ENCODE results near the gene GP1BA.
A peak's percentile ranks its signal among the peaks of the same experiment; 100 is the strongest.

GP1BA gene

DNA sequence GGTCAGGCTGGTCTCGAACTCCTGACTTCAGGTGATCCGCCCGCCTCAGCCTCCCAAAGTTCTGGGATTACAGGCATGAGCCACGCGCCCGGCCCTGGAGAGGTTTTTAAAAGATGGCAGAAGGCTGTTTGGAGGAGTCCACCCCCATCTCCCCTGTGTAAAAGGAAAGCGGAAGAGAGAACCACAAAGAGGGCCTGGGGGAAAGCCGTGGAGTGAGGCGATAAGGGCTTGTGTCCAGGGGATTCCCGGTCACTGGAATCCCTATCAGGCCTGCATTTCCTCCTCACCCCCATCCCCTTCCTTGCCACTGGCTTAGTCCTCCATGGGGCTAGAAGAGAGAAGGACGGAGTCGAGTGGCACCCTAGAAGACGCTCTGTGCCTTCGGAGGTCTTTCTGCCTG lies at the start of gene GP1BA:
GP1BA (plus strand) TSS at position 315 of the 400 bp plus-strand sequence. CDS start 328 bp downstream, outside the sequence.
- DNase-seq (ENCODE audit: low spot score), result no peak

DNA sequence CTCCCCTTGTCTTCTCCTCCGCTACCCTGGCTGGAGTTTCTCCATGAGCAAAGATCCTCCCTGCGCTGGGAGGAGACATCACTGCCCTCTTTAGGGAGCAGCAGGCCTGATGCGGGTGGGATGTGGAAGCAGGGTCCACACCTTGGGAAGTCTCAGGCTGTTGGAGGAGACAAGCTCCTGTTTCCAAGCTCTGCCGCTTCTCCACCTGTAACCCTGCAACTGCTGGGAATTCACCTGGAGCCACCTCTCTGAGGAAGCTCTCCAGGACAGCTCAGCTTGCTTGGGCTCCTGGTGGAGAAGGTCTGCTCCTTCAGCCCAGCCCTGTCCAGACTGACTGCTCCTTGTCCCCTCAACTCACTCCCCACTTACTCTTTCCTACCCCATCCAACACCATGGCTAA lies 47.6 kb upstream of the GP1BA start:
- DNase-seq (ENCODE audit: low spot score), result no peak

DNA sequence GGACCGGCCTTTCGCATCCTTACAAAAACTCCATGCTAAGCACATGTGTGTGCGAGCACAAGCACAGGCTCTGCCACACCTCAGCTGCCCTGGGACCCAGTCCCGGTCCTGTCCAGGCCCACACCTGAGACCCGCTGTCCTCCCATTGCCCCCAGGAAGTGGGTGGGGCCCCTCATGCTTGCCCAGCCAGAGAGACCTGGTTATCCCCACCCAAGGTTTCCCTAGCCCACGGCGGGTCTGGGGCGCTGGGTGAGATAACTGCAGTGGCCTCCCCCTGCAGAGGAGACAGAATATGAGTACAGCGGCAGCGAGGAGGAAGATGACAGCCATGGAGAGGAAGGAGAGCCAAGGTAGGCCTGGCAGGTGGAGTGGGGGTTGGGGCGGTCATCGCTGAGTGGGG lies 45.2 kb upstream of the GP1BA start:
- DNase-seq (ENCODE audit: low spot score), result no peak

DNA sequence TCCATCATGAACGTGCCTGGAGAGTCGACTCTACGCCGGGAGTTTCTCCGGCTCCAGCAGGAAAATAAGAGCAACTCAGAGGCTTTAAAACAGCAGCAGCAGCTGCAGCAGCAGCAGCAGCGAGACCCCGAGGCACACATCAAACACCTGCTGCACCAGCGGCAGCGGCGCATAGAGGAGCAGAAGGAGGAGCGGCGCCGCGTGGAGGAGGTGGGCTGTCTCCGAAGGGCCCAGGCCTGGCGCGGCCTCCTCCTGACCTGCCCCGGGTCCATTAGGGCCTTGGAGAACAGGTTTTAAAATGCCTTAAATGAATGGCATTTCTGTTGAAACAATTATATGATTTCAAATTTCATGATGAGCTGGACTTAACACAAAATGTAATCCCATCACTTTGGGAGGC lies 44.5 kb upstream of the GP1BA start:
- no peak for DNase-seq (ENCODE audit: low spot score)

DNA sequence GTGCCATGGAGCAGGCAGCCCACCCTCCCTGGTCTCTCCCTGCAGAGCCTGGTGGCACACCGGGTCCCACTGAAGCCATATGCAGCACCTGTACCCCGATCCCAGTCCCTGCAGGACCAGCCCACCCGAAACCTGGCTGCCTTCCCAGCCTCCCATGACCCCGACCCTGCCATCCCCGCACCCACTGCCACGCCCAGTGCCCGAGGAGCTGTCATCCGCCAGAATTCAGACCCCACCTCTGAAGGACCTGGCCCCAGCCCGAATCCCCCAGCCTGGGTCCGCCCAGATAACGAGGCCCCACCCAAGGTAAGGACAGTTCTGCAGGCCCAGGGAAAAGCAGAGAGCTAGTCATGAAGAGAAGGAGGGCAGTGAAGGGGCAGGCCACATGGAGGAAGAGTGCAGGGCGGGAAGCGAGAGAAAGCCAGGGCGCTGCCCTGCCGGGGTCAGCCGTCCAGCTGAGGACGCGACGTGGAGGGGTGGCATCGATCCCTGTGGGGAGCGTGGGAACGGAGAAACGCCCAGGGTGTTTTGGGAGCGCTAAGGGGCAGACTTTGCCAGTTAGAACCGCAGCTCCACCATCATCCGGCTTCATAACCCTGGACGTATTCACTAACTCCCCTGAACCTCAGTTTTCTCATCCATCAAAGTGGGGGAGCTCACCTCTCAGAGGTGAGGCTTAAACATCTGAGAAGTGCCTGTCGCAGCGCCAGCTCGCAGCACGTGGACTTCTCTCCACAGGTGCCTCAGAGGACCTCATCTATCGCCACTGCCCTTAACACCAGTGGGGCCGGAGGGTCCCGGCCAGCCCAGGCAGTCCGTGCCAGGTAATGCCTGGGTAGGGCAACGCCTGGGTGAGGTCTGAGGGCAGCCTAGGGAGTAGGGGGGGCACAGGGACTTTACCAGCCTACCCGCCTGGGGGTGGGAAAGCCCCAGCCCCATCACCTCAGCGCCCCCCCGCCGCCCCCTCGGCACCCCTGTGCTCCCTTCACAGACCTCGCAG lies 40.4 kb upstream of the GP1BA start:
- no peak for DNase-seq (ENCODE audit: low spot score)

DNA sequence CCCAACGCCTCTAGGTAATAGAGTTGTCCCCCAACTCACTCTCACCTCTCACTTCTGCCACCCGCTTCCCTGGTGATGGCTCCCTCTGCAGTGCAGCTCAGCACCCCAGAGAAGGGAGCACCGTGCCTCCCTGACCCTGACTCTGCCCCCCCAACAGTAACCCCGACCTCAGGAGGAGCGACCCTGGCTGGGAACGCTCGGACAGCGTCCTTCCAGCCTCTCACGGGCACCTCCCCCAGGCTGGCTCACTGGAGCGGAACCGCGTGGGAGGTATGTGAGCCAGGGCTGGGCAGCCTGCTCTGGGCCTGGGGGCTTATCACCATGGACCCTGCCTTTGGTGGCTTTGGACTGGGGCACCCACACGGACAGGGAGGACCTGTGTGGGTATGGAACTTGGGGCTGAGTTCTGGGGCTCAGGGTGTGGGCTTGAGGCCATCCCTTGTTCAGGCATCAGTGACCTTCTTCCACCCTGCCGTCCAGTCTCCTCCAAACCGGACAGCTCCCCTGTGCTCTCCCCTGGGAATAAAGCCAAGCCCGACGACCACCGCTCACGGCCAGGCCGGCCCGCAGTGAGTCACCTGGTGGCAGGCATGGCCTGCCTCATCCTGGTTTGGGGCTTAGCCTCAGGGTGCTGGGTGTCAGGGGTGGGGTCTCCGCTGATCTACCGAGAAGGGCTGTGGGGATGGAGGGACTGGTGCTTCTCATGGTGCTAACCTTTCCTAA lies 39.4 kb upstream of the GP1BA start:
- DNase-seq (ENCODE audit: low spot score), result no peak

DNA sequence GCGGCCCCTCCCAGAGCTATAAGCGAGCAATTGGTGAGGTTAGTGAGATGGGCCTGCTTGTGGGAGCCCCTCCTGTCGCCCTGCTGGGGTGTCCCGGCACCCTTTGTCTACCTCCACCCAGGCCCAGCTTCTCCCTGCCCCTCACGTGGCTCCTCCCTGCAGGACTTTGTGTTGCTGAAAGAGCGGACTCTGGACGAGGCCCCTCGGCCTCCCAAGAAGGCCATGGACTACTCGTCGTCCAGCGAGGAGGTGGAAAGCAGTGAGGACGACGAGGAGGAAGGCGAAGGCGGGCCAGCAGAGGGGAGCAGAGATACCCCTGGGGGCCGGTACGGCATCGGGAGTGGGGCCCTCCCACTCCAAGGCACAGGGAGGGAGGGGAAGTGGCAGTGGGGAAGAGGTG lies 38.8 kb upstream of the GP1BA start:
- DNase-seq (ENCODE audit: low spot score), result no peak

DNA sequence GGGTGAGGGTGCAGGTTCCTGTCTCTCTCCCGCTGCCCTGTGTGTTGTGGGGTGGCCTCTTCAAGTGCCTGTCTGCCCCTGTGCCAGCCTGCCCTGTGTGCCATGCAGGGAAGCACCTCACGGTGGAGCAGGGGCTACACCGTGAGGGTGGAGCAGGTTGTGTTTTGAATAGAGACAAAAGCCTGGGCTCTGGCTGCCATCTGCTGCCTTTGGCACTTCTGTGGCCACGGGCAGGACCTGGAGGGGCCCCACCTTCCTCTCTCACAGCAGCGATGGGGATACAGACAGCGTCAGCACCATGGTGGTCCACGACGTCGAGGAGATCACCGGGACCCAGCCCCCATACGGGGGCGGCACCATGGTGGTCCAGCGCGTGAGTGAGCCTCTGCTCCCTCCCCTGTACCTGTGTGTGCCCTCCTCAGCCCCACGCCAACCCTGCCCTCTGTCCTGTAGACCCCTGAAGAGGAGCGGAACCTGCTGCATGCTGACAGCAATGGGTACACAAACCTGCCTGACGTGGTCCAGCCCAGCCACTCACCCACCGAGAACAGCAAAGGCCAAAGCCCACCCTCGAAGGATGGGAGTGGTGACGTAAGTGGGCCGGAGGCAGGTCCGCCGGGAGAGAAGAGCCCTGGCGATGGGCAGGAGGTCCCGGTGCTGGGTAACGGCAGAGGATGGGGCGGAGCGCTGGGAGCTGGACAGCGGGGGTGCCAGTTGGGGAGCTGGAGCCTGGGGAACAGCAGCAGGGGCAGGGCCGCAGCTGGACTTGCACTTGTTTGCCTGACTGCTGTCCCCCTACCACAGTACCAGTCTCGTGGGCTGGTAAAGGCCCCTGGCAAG lies 38.1 kb upstream of the GP1BA start:
- DNase-seq (ENCODE audit: low spot score), result no peak

DNA sequence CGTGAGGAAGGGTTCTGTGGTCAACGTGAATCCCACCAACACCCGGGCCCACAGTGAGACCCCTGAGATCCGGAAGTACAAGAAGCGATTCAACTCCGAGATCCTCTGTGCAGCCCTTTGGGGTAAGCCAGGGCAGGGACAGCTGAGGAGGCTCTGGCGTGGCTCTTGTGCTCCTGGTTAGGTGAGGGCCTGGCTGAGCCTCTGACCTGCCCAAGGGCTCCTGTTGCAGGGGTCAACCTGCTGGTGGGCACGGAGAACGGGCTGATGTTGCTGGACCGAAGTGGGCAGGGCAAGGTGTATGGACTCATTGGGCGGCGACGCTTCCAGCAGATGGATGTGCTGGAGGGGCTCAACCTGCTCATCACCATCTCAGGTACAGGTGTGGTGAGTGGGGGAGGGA lies 37.0 kb upstream of the GP1BA start:
- no peak for DNase-seq (ENCODE audit: low spot score)

DNA sequence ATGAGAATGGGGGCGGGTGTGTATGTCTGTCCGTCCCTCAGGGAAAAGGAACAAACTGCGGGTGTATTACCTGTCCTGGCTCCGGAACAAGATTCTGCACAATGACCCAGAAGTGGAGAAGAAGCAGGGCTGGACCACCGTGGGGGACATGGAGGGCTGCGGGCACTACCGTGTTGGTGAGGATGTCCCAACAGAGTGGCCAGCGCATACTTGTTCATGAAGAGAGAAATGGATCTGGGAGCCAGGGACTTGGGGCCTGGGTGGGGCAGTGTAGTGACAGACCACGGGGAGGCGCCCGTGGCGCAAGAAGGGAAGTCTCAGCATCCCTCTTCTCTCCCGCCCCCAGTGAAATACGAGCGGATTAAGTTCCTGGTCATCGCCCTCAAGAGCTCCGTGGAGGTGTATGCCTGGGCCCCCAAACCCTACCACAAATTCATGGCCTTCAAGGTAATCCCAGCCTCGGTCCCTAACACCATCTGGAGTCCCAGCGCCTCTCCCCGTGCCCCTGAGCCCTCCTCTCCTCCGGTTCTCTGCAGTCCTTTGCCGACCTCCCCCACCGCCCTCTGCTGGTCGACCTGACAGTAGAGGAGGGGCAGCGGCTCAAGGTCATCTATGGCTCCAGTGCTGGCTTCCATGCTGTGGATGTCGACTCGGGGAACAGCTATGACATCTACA lies 36.3 kb upstream of the GP1BA start:
- no peak for DNase-seq (ENCODE audit: low spot score)

DNA sequence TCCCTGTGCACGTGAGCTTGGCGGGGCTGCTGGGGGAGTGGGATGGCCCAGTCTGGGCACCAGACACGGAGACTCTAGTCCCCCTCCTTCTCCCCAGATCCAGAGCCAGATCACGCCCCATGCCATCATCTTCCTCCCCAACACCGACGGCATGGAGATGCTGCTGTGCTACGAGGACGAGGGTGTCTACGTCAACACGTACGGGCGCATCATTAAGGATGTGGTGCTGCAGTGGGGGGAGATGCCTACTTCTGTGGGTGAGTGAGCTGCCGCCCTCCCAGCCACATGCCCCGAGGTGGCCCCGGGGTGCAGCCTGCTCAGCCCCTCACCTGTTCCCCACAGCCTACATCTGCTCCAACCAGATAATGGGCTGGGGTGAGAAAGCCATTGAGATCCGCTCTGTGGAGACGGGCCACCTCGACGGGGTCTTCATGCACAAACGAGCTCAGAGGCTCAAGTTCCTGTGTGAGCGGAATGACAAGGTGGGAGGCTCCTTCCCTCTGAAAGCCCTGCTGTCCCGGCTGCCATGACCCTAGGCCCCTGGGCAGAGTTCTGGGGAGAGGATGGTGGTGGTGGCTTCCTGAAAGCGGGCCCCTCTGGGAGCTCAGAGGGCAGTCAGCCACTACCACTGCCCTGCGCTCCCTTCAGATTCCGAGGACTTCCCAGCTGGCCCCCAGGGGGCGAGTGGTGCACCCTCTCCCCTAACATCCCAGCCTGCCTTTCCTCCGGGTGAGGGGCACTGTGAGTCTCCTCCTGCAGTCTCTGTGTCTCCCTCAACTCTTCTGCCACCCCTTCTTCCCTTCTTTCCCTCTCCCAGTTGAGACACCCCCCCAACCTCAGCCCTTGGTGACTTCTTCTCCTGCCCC lies 35.5 kb upstream of the GP1BA start:
- no peak for DNase-seq (ENCODE audit: low spot score)

DNA sequence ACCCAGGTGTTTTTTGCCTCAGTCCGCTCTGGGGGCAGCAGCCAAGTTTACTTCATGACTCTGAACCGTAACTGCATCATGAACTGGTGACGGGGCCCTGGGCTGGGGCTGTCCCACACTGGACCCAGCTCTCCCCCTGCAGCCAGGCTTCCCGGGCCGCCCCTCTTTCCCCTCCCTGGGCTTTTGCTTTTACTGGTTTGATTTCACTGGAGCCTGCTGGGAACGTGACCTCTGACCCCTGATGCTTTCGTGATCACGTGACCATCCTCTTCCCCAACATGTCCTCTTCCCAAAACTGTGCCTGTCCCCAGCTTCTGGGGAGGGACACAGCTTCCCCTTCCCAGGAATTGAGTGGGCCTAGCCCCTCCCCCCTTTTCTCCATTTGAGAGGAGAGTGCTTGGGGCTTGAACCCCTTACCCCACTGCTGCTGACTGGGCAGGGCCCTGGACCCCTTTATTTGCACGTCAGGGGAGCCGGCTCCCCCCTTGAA lies 34.8 kb upstream of the GP1BA start:
- DNase-seq (ENCODE audit: low spot score), result no peak

DNA sequence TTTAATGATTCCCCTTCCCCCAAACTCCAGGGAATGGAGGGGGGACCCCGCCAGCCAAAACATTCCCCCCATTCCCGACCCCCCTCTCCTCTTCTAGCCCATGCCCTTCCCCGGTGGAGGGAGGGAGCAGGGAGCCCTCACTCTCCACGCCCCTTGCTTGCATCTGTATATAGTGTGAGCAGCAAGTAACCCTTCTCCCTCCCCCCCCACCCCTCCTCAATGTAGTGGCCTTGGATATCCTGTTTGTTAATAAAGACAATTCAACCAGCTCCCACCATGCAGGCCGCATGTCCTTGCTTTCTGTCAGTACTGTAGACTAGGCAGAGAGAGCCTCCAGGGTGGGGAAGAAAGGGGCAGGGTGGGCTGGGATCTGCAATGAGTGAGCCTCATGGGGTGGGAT lies 34.3 kb upstream of the GP1BA start:
- no peak for DNase-seq (ENCODE audit: low spot score)

DNA sequence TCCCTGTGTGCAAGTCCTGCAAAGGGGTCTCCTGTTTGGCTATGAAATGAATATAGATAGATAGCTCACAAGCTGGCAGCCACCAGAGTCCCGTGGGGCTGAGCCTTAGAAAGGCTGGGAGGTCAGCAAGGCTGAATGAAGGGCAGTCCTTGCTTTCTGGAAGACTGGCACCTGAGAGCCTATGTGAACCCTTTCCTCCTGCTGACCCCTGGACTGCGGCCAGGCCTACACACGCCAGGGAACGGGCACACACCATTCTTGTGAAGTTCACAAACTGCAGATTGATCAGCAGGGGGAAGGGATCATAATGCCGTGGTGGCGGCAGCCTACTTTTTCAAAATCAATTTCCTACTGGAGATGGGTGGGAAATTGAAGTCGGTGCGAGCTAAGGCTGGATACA lies 33.7 kb upstream of the GP1BA start:
- no peak for DNase-seq (ENCODE audit: low spot score)

DNA sequence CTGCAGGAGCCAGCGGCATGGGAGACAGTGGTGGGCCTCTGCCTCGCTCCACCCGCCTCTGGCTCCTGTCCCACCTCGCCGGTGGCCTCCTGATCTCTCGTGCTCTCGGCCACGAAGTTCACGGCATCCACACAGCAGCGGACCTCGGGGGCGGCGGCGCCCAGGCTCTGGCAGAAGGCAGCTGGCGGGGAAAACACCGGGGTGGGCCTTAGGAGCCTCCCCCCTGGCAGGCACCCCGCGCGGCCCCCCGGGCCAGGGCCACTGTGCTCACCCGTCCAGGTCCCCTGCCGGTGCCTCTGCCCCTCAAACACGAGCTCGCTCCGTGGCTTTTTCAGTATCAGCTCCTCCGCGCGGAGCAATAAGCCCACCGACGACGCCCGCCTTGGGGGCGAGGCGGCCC lies 33.1 kb upstream of the GP1BA start:
- no peak for DNase-seq (ENCODE audit: low spot score)

DNA sequence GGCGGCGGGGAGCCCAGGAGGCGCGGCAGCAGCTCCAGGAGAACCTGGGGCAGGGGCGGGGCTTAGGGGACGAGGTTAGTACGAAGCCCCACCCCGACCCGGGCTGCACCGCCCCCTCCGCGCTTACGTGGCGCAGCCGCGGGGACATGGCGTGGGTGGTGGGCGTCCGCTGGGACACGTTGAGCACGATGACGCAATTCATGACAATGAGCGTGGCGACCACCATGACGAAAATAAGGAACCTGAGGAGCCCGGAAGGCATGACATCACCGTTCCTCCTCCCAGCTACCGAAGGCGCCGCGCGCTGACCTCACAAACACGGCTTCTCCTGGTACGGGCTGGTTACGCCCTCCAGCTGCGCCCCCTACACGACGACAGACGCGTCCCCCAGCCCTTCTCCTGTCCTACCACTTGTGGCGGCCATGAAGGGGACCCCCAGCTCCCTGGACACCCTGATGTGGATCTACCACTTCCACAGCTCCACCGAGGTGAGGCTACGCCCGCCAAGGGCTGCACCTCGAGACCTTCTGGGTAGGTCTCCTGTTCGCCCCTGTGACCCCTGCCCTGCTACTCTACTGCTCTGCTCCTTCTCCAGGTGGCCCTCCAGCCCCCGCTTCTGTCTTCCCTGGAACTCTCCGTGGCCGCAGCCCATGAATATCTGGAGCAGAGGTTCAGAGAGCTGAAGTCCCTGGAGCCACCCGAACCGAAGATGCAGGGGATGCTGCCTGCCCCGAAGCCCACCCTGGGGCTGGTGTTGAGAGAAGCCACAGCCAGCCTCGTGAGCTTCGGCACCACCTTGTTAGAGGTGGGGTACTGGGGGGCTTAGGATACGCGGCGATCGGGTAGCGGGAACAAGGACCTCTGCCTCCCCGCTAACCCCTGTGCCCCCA lies 32.5 kb upstream of the GP1BA start, which contains the start of gene C17orf107:
C17orf107 (plus strand) TSS at position 196 of the 890 bp plus-strand sequence; CDS start at position 423, 227 bp downstream.
- DNase-seq (ENCODE audit: low spot score), result peak; percentile 84

DNA sequence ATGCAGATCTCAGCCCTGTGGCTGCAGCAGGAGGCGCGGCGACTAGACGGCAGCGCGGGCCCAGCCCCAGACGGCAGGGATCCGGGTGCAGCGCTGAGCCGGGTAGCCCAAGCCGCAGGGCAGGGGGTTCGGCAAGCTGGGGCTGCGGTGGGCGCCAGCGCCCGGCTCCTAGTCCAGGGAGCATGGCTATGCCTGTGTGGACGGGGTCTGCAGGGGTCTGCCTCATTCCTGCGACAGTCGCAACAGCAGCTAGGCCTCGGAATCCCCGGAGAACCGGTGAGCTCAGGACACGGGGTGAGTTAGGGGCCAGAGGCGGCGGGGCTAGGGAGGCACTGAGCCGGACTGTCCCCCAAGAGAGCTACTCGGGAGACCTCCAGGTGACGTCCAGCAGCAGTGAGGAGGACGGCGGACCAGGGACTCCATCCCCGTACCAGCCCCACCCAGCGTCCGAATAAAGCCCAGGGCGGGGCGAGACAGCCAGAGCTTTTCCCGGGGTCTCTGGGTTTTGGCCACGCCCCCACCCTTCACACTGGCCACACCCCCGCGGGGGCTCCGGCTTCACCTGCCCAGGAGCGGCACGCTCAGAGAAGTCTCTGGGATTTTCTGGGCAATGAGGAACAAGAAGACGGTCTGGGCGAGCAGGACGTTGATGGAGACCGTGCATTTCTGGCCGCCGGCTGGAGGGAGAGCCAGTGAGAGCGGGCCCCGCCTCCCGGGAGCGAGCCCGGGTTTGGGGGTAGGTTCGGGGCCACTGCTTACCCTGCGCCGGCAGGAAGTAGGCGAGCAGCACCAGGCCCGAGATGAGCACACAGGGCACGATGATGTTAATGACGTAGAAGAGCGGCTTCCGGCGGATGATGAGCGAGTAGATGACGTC lies 31.6 kb upstream of the GP1BA start:
- peak; percentile 56 for DNase-seq (ENCODE audit: low spot score)

DNA sequence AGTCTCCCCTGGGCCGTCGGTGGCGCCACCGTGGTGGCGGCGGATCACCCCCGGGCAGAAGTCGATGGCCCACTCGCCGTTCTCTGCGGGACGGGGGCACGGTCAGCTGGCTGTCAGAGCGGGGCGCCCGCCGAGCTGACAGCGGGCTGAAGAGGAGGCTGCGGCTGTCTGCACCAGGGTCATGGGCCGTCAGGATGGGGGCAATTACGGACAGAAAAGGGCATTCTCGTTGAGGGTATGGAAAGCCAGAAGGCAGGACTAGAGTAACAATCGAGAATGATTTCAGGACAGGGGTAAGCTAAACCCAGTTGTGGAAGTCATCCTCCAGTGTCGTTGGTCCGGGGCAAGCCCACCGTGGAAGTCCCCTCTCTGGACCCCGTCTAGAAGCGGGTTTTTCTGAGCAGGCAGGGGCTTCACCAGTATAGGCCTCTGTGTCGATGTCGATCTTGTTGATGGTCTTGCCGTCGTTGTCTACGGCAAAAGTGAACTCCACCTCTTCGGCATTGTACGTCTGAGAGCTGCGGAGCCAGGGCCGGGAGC lies 30.9 kb upstream of the GP1BA start:
- no peak for DNase-seq (ENCODE audit: low spot score)
